K562 (cell line): Measurements from ENCODE around the gene OR8G5. TPM values are rescaled to one million over a fixed set of nuclear protein-coding genes. Genes with fewer than 3 reads are reported as not detected.

Source experiments
- ATAC-seq: fragments of 200-7000 bp; cut with Tn5 transposase; 3 replicates; pipeline ENCODE4 v1.9.1; 2020; ENCODE audit warnings: moderate library complexity
- BruUV-seq: library from RNA; stranded (reverse); fragments of 400-500 nt; replicated peaks from 2 replicates; lab custom pipeline; 2021; lab: Mats Ljungman, UMichigan
- CTCF ChIA-PET: fragments of 300-600 bp; formaldehyde crosslinking; extraction: SDS; loops from one replicate; lab custom pipeline; 2021; ENCODE audit warnings: low intra/inter-chr PET ratio; lab: Yijun Ruan, JAX
- POLR2A ChIA-PET: fragments of 300-600, 350-650 bp; sonication (Branson Sonifier 250); formaldehyde crosslinking; extraction: SDS; loops from one replicate; lab custom pipeline; 2021; ENCODE audit warnings: antibody characterized with exemption, inconsistent platforms; lab: Yijun Ruan, JAX
- DNase-seq, 4 experiments: peaks; one replicate each; pipeline versions ENCODE4 v3.0.0 to v3.0.0-alpha.2; 2011 to 2018; ENCODE audit warnings: low spot score in 3 of 4, mixed read lengths in 3 of 4; ENCODE audit errors: extremely low read depth in 1 of 4
- FAIRE-seq: peaks from 2 replicates; lab custom pipeline; 2011; peaks lifted over from hg19 to GRCh38; lab: Jason Lieb, UNC
- H2AFZ ChIP-seq: 2 replicates; pipeline ENCODE4 v1.6.0; 2011; ENCODE audit warnings: low read depth, low read length, control low read depth, inconsistent platforms
- H3K27ac ChIP-seq: fragments of 200-600 bp; 3 replicates; pipeline ENCODE4 v1.8.0; 2011; ENCODE audit warnings: low read depth, mild to moderate bottlenecking, control low read depth, inconsistent platforms, low read length, moderate library complexity, mixed read lengths; ENCODE audit errors: extremely low read depth
- H3K27me3 ChIP-seq, 2 experiments: fragments of 300-600 bp in 1 of 2; 2 replicates in 1 of 2; 3 replicates in 1 of 2; pipeline versions ENCODE4 v1.6.0 to v1.8.0; 2011; ENCODE audit warnings: inconsistent platforms in 2 of 2, low read length in 2 of 2, mild to moderate bottlenecking in 1 of 2, mixed read lengths in 1 of 2, moderate library complexity in 1 of 2; ENCODE audit not compliant: control insufficient read depth in 2 of 2, insufficient read depth in 2 of 2
- H3K36me3 ChIP-seq: fragments of 300-600 bp; 3 replicates; pipeline ENCODE4 v1.8.0; 2011; ENCODE audit warnings: mild to moderate bottlenecking, low read length, inconsistent platforms; ENCODE audit not compliant: control insufficient read depth, insufficient read depth
- H3K4me1 ChIP-seq, 2 experiments: fragments of 200-600 bp in 1 of 2; replicated peaks in 1 of 2; 2 replicates in 1 of 2; 3 replicates in 1 of 2; pipeline versions ENCODE4 v1.5.1 to v1.8.0; 2011; ENCODE audit warnings: inconsistent platforms in 2 of 2, low read length in 2 of 2, mild to moderate bottlenecking in 1 of 2, mixed read lengths in 1 of 2, moderate library complexity in 1 of 2; ENCODE audit not compliant: control insufficient read depth in 2 of 2, insufficient read depth in 2 of 2
- H3K4me2 ChIP-seq: 2 replicates; pipeline ENCODE4 v1.6.1; 2011; ENCODE audit warnings: low read length, control low read depth, inconsistent platforms, mixed read lengths; ENCODE audit not compliant: insufficient read depth
- H3K4me3 ChIP-seq: fragments of 200-600 bp; sonication (generic), shearing (Covaris generic); 2 replicates; pipeline ENCODE4 v1.5.1; 2016; ENCODE audit warnings: control low read depth, inconsistent platforms
- H3K79me2 ChIP-seq: fragments of 200-600 bp; 3 replicates; pipeline ENCODE4 v1.8.0; 2011; ENCODE audit warnings: low read length, inconsistent platforms; ENCODE audit not compliant: control insufficient read depth, insufficient read depth
- H3K9ac ChIP-seq, 2 experiments: 2 replicates each; pipeline versions ENCODE4 v1.6.0 to v1.6.1; 2011; ENCODE audit warnings: low read depth in 2 of 2, low read length in 2 of 2, control low read depth in 1 of 2, inconsistent platforms in 1 of 2, mild to moderate bottlenecking in 1 of 2, mixed read lengths in 1 of 2; ENCODE audit not compliant: insufficient read depth in 1 of 2
- H3K9me1 ChIP-seq: one replicate; pipeline ENCODE4 v1.6.0; 2011; ENCODE audit warnings: inconsistent platforms, mild to moderate bottlenecking, low read length, moderate library complexity; ENCODE audit not compliant: control insufficient read depth, insufficient read depth
- H3K9me3 ChIP-seq: replicated peaks from 2 replicates; pipeline ENCODE4 v1.5.1; 2011; ENCODE audit warnings: low read depth, low read length, inconsistent platforms; ENCODE audit not compliant: control insufficient read depth, insufficient read depth
- H4K20me1 ChIP-seq: replicated peaks from 2 replicates; pipeline ENCODE4 v1.6.1; 2011; ENCODE audit warnings: low read length, inconsistent platforms, mixed read lengths; ENCODE audit not compliant: control insufficient read depth, insufficient read depth
- CEBPB ChIP-seq: fragments of 450-650 bp; IDR thresholded peaks from 2 replicates; pipeline ENCODE4 v1.6.1; 2016; ENCODE audit warnings: missing genetic modification characterization, missing compliant biosample characterization
- CEBPG ChIP-seq, 3 experiments: fragments of 200-800 bp in 1 of 3; sonication (Bioruptor generic) in 1 of 3; sonication (generic) in 1 of 3; formaldehyde crosslinking in 1 of 3; IDR thresholded peaks in 2 of 3; conservative IDR thresholded peaks in 1 of 3; 2 replicates each; pipeline versions ENCODE4 v1.6.1 to v1.8.0; 2016 to 2022; ENCODE audit warnings: missing compliant biosample characterization in 2 of 3, missing genetic modification characterization in 2 of 3, mild to moderate bottlenecking in 1 of 3, missing genetic modification reagents in 1 of 3
- ZNF175 ChIP-seq: fragments of 200-800 bp; sonication (Bioruptor generic); IDR thresholded peaks from 2 replicates; pipeline ENCODE4 v1.6.1; 2016; ENCODE audit warnings: low read depth, mild to moderate bottlenecking, missing genetic modification characterization, missing compliant biosample characterization
- WGBS: fragments of 100-300 bp; shearing (Covaris generic); methylation state at CpG from one replicate; pipeline ENCODE4 v1.1.6; 2016; ENCODE audit warnings: low coverage, mixed read lengths; ENCODE audit not compliant: insufficient coverage; ENCODE audit errors: missing lambda C conversion rate; 5-methylcytosine and 5-hydroxymethylcytosine counted together
- in situ Hi-C: fragments of 300-500 bp; cut with MboI; formaldehyde crosslinking; loops from 4 replicates; pipeline ENCODE4 v1.15.0; 2018; ENCODE audit warnings: inconsistent platforms, mixed read lengths
- intact Hi-C: fragments of 100-400 bp; cut with micrococcal nuclease; formaldehyde crosslinking; loops from 2 replicates; pipeline ENCODE4 v1.14.2; 2022
- polyA plus RNA-seq, 8 experiments: library from polyadenylated mRNA; depleted of rRNA in 4 of 8; stranded (reverse) in 5 of 8; unstranded in 3 of 8; fragments of >200 nt; fragmentation: Nextera tagmentation in 2 of 8; fragmentation: Illumina TruSeq in 1 of 8; extraction: Ambion mirVana in 2 of 8; extraction: Trizol in 1 of 8; gene quantifications; 2 replicates each; pipeline versions ENCODE4 v1.2.1 to v1.2.3, GENCODE V29; 2011 to 2014; ENCODE audit warnings: inconsistent platforms in 1 of 8, missing spikeins in 1 of 8
- total RNA-seq, 7 experiments: library from RNA; depleted of rRNA in 6 of 7; stranded (reverse); fragments of >200 nt in 6 of 7; fragmentation: Illumina TruSeq in 2 of 7; extraction: Trizol in 2 of 7; gene quantifications; 2 replicates each; pipeline versions ENCODE4 v1.2.1 to v1.2.3, GENCODE V29; 2011 to 2021; ENCODE audit warnings: low replicate concordance in 1 of 7
- TF ChIP-seq, protein P1 (sequence below), 3 experiments: fragments of 200-800 bp in 1 of 3; fragments of 250-450 bp in 1 of 3; fragments of 450-650 bp in 1 of 3; sonication (Bioruptor Pico) in 1 of 3; sonication (Bioruptor generic) in 1 of 3; formaldehyde crosslinking in 1 of 3; IDR thresholded peaks; 2 replicates each; pipeline versions ENCODE4 v1.6.1 to v1.8.0; 2016 to 2022; ENCODE audit warnings: mild to moderate bottlenecking in 2 of 3, missing genetic modification characterization in 2 of 3, missing compliant biosample characterization in 1 of 3, moderate library complexity in 1 of 3

Gene OR8G5
- total and polyA plus RNA-seq, 9 of the 15 experiments (the other 6 are each of a cell fraction or from before 2014, with no cell fraction given): 0.18 to 3.8 (median 1.7) TPM

DNA sequence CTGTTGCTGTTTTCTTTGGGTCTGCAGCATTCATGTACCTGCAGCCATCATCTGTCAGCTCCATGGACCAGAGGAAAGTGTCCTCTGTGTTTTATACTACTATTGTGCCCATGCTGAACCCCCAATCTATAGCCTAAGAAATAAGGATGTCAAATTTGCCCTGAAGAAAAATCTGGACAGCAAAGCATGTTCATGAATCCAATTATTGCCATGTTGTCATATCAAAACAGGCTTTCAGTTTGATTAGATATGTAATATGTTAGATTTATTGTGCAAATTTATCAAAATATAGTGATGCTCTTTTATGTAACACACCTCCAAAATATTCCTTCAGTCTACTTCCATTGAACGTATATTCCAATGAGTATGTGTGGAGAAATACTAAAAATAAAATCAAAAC lies 30.7 kb upstream of the OR8G5 start (continued):
- TF ChIP-seq ZNF175: 0 out of 2 replicates have a peak, but pooled peaks have one; percentile 20

- CTCF ChIA-PET: no interaction called here
- WGBS: 21% methylated on average over 1 of the region's 1 CpG
- FAIRE-seq: no peak
- Histone ChIP-seq H3K27ac (no peak overlapping the region), H3K36me3 (peaks cover 6% of the 10 kb centered on the region; the same call in 1 of the 3 replicates), H3K4me1 (peaks cover 0 to 2% of the 10 kb centered on the region in 2 experiments; a peak in 1 of 5 replicates), H3K27me3 (no peaks in the 10 kb centered on the region), H3K9me3 (no peaks in the 10 kb centered on the region), H4K20me1 (no peaks in the 10 kb centered on the region), H3K9me1 (no peaks in the 10 kb centered on the region)
- intact Hi-C loops: no loop called here
- in situ Hi-C loops: no loop called here
- no peak for ATAC-seq
- TF ChIP-seq, protein P1, sequence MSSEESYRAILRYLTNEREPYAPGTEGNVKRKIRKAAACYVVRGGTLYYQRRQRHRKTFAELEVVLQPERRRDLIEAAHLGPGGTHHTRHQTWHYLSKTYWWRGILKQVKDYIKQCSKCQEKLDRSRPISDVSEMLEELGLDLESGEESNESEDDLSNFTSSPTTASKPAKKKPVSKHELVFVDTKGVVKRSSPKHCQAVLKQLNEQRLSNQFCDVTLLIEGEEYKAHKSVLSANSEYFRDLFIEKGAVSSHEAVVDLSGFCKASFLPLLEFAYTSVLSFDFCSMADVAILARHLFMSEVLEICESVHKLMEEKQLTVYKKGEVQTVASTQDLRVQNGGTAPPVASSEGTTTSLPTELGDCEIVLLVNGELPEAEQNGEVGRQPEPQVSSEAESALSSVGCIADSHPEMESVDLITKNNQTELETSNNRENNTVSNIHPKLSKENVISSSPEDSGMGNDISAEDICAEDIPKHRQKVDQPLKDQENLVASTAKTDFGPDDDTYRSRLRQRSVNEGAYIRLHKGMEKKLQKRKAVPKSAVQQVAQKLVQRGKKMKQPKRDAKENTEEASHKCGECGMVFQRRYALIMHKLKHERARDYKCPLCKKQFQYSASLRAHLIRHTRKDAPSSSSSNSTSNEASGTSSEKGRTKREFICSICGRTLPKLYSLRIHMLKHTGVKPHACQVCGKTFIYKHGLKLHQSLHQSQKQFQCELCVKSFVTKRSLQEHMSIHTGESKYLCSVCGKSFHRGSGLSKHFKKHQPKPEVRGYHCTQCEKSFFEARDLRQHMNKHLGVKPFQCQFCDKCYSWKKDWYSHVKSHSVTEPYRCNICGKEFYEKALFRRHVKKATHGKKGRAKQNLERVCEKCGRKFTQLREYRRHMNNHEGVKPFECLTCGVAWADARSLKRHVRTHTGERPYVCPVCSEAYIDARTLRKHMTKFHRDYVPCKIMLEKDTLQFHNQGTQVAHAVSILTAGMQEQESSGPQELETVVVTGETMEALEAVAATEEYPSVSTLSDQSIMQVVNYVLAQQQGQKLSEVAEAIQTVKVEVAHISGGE (CRISPR knock-in tag; IDR thresholded peaks at IDR 0.05): no peak
- peak; percentile 87 for TF ChIP-seq CEBPB (tag)
- no peak for TF ChIP-seq CEBPG (CRISPR knock-in tag; IDR thresholded peaks at IDR 0.05)
- peak; percentile 63 to 84 for TF ChIP-seq CEBPG (tag; conservative IDR thresholded peaks at IDR 0.05 in 1 of 2, IDR thresholded peaks at IDR 0.05 in 1 of 2)
- TF ChIP-seq, all 486 proteins: peak for 2
- no peak overlapping the region for H3K4me2 ChIP-seq
- POLR2A ChIA-PET: no interaction called here
- no peak overlapping the region for H3K4me3 ChIP-seq
- H3K79me2 ChIP-seq: no peaks in the 10 kb centered on the region
- no peak overlapping the region for H3K9ac ChIP-seq
- DNase-seq: no peak
- H2AFZ ChIP-seq: no peak overlapping the region
- no TSS peak for BruUV-seq
Measured at GRCh38 chr11:124233376-124233775, 22.8 kb upstream of the OR8G5 start.
